Mesodermal cell (in vitro differentiated cells): Measurements from ENCODE around the gene MPHOSPH9.
"Not testable (repeated sequence)": the region's sequence is repeated elsewhere in the genome, so short reads cannot be mapped to it uniquely, and the experiment has no call there.

Source experiments
- H3K27ac ChIP-seq: 2 replicates; pipeline ENCODE4 v1.7.0; 2013; ENCODE audit warnings: mild to moderate bottlenecking, low read depth, low read length, moderate library complexity; ENCODE audit not compliant: severe bottlenecking
- H3K36me3 ChIP-seq: 2 replicates; pipeline ENCODE4 v1.7.1; 2013; ENCODE audit warnings: mild to moderate bottlenecking, low read length, moderate library complexity; ENCODE audit not compliant: control insufficient read depth, insufficient read depth
- H3K4me1 ChIP-seq: one replicate; pipeline ENCODE4 v1.7.1; 2013; ENCODE audit warnings: mild to moderate bottlenecking, low read length; ENCODE audit not compliant: insufficient read depth, control insufficient read depth, poor library complexity, severe bottlenecking
- H3K4me3 ChIP-seq: 2 replicates; pipeline ENCODE4 v1.7.0; 2013; ENCODE audit warnings: low read length, control low read depth, mild to moderate bottlenecking; ENCODE audit not compliant: insufficient read depth, poor library complexity, severe bottlenecking; ENCODE audit errors: extremely low read depth
- H3K9me3 ChIP-seq: 2 replicates; pipeline ENCODE4 v1.7.1; 2013; ENCODE audit warnings: mild to moderate bottlenecking, low read length, moderate library complexity; ENCODE audit not compliant: control insufficient read depth
- WGBS, 2 experiments: methylation state at CpG; one replicate each; pipeline ENCODE4 v1.1.5; 2013; ENCODE audit warnings: missing lambda C conversion rate in 2 of 2; ENCODE audit not compliant: insufficient coverage in 2 of 2; 5-methylcytosine and 5-hydroxymethylcytosine counted together

MPHOSPH9 gene

DNA sequence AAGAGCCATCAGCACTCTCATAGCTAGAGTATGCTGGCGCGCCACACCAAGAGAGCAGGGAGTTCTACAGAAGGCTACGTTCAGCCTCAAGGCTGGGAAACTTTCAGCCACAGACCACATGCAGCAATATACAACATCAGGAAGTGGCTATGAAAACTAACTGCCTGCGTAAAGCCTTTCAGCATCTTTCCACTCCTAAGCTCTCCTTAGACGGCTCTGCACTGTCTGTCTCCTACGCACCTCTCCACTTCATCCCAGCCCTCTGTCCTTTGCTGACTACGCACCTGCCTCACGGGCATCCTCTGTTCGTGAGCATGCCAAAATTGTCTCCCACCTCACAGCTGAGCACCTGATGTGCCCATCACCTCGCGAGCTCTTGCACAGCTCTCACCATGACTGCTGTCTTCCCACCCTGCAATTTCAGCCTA is 9.7 kb downstream of the MPHOSPH9 start:
- no peaks in the 10 kb centered on the region for H3K9me3 ChIP-seq
- no peak overlapping the region for H3K4me3 ChIP-seq
- WGBS, 2 experiments = 96 to 97% methylated on average over 11 of the region's 11 CpGs
- no peak overlapping the region for H3K27ac ChIP-seq
- no peaks in the 10 kb centered on the region for H3K4me1 ChIP-seq
- H3K36me3 ChIP-seq = peaks cover 75% of the 10 kb centered on the region

DNA sequence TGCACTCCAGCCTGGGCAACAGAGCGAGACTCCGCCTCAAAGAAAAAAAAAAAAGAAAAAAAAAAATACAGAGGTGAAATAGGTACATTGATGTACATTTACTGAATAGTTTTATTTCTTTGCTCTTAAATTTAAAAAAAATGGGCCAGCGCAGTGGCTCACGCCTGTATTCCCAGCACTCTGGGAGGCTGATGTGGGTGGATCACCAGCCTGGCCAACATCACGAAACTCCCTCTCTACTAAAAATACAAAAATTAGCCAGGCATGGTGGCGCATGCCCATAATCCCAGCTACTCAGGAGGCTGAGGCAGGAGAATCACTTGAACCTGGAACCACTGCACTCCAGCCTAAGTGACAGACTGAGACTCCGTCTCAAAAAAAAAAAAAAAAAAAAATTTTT is 25.1 kb downstream of the MPHOSPH9 start:
- not testable (repeated sequence) for H3K27ac ChIP-seq, H3K4me3 ChIP-seq, H3K9me3 ChIP-seq, H3K4me1 ChIP-seq
- 80 to 100% methylated on average over 1 to 3 of the region's 7 CpGs for WGBS, 2 experiments
- H3K36me3 ChIP-seq = peaks cover 78% of the 10 kb centered on the region

GRCh38 chr12:123206794-123207193 is 26.1 kb downstream of the MPHOSPH9 start:
- 80 to 94% methylated on average over 1 to 3 of the region's 3 CpGs for WGBS, 2 experiments
- H3K4me1 ChIP-seq, H3K4me3 ChIP-seq, H3K9me3 ChIP-seq, H3K27ac ChIP-seq: not testable (repeated sequence)
- peaks cover 82% of the 10 kb centered on the region for H3K36me3 ChIP-seq

- Histone ChIP-seq H3K9me3 (no peaks in the 10 kb centered on the region), H3K4me1 (no peaks in the 10 kb centered on the region), H3K36me3 (peaks cover 79% of the 10 kb centered on the region), H3K27ac (no peak overlapping the region), H3K4me3 (no peak overlapping the region)
- 88 to 92% methylated on average over 4 of the region's 7 CpGs for WGBS, 2 experiments
These were observed 32.5 kb downstream of the MPHOSPH9 start for GRCh38 chr12:123200414-123200813.

- no peak overlapping the region for H3K4me3 ChIP-seq
- H3K27ac ChIP-seq = no peak overlapping the region
- no peaks in the 10 kb centered on the region for H3K9me3 ChIP-seq
- peaks cover 78% of the 10 kb centered on the region for H3K36me3 ChIP-seq
- no peaks in the 10 kb centered on the region for H3K4me1 ChIP-seq
- WGBS, 2 experiments = 83 to 100% methylated on average over 1 of the region's 3 CpGs
These were observed 33.0 kb downstream of the MPHOSPH9 start for GRCh38 chr12:123199936-123200335.

- no peaks in the 10 kb centered on the region for H3K9me3 ChIP-seq
- H3K4me3 ChIP-seq = no peak overlapping the region
- H3K36me3 ChIP-seq = peaks cover 81% of the 10 kb centered on the region
- no peak overlapping the region for H3K27ac ChIP-seq
- no peaks in the 10 kb centered on the region for H3K4me1 ChIP-seq
- WGBS, 2 experiments = 98 to 100% methylated on average over 2 to 5 of the region's 6 CpGs
These were observed 45.3 kb downstream of the MPHOSPH9 start for GRCh38 chr12:123187637-123188036.

DNA sequence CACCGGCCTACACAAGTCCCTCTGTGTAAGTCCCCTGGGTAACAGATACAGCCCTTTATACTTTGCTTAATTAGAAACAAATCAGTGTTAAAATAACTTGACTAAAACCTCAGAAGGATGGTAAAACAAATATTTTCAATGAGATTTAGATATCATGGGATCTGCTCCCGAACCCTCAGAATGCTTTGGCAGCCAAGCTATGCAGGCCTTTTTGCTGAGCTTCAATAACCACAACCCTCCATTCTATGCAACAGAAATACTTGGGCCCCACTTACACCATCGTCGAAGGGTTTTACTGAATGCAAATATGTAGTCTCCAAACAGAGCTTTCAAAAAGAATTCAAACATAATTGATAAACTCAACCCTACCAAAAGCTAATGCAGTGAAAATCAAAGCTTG is 52.8 kb downstream of the MPHOSPH9 start:
- H3K27ac ChIP-seq = no peak overlapping the region
- H3K4me1 ChIP-seq = no peaks in the 10 kb centered on the region
- WGBS, 2 experiments = 90% methylated on average over 3 of the region's 4 CpGs; no CpG with 5 or more reads in 1 of the 2 experiments
- no peak overlapping the region for H3K4me3 ChIP-seq
- H3K36me3 ChIP-seq = peaks cover 65% of the 10 kb centered on the region
- no peaks in the 10 kb centered on the region for H3K9me3 ChIP-seq

GRCh38 chr12:123171967-123172366 is 61.0 kb downstream of the MPHOSPH9 start:
- peaks cover 58% of the 10 kb centered on the region for H3K36me3 ChIP-seq
- whole genome bisulfite sequencing, 2 experiments = 100% methylated on average over 1 of the region's 5 CpGs; no CpG with 5 or more reads in 1 of the 2 experiments
- no peak overlapping the region for H3K4me3 ChIP-seq
- H3K27ac ChIP-seq = no peak overlapping the region
- H3K4me1 ChIP-seq = no peaks in the 10 kb centered on the region
- no peaks in the 10 kb centered on the region for H3K9me3 ChIP-seq

GRCh38 chr12:123167329-123167728 is 65.6 kb downstream of the MPHOSPH9 start:
- Histone ChIP-seq H3K4me3 (no peak overlapping the region), H3K9me3 (no peaks in the 10 kb centered on the region), H3K36me3 (peaks cover 64% of the 10 kb centered on the region), H3K4me1 (no peaks in the 10 kb centered on the region), H3K27ac (no peak overlapping the region)
- no CpG with 5 or more reads among the region's 2 CpGs for WGBS, 2 experiments

DNA sequence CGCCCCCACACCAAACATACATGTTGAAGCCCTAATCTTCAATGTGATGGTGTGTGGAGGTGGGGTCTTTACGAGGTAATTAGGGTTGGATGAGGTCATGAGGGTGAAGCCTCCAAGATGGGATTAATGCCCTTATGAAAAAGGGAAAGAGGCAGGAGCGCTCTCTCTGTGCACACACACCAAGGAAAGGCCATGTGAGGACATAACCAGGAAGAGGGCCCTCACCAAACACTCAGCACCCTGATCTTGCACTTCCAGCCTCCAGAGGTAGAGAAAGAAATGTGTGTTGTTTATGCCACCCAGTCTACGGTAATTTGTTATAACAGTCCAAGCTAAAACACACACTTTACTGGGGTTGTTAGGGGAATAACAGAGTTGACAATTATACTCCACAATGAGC is 67.4 kb downstream of the MPHOSPH9 start:
- Histone ChIP-seq H3K9me3 (no peaks in the 10 kb centered on the region), H3K36me3 (peaks cover 54% of the 10 kb centered on the region), H3K4me1 (no peaks in the 10 kb centered on the region), H3K4me3 (no peak overlapping the region), H3K27ac (no peak overlapping the region)
- 100% methylated on average over 3 of the region's 4 CpGs; no CpG with 5 or more reads in 1 of the 2 experiments for whole genome bisulfite sequencing, 2 experiments

- H3K36me3 ChIP-seq = peaks cover 54% of the 10 kb centered on the region
- H3K4me1 ChIP-seq = no peaks in the 10 kb centered on the region
- no peaks in the 10 kb centered on the region for H3K9me3 ChIP-seq
- H3K4me3 ChIP-seq = no peak overlapping the region
- 92 to 100% methylated on average over 4 to 5 of the region's 9 CpGs for WGBS, 2 experiments
- H3K27ac ChIP-seq = no peak overlapping the region
These were observed 68.2 kb downstream of the MPHOSPH9 start for GRCh38 chr12:123164710-123165261.
